Measurements from ENCODE around the gene OIT3. TPM values are rescaled to one million over a fixed set of nuclear protein-coding genes. Genes with fewer than 3 reads are reported as not detected.

OIT3 gene
- polyA plus RNA-seq, 1 donor from 2014 or later = not detected

DNA sequence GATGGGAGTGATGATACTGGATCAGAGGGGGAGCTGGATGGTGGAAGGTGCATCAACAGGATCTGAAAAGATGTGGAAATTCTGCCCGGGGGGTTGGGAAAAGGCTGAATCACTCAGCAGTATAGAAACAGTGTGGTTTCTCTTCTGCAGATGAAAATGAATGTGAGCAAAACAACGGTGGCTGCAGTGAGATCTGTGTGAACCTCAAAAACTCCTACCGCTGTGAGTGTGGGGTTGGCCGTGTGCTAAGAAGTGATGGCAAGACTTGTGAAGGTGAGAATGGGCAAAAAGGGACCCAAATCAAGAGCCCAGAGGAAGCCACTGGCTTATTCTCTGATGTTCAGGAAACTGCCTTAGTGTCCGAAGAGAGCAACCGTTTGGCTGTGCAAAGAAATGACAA lies 12.9 kb downstream of the OIT3 start:
- Histone ChIP-seq H3K27ac (ENCODE audit: low read length) (no peak overlapping the region), H3F3A (ENCODE audit: insufficient read depth, low read length, poor library complexity, severe bottlenecking) (no peaks in the 10 kb centered on the region), H3K4me3 (ENCODE audit: low read length) (no peak overlapping the region), H3K9me3 (ENCODE audit: low read length) (no peaks in the 10 kb centered on the region), H3K36me3 (ENCODE audit: insufficient read depth, low read length) (no peaks in the 10 kb centered on the region), H3K79me2 (replicated peaks; ENCODE audit: insufficient read depth, low read length) (no peaks in the 10 kb centered on the region), H3K9ac (ENCODE audit: low read length) (no peak overlapping the region), H4K20me1 (ENCODE audit: insufficient read depth) (no peaks in the 10 kb centered on the region), H3K9me2 (ENCODE audit: insufficient read depth, low read length) (no peaks in the 10 kb centered on the region), H3K4me2 (ENCODE audit: low read length) (no peak overlapping the region), H2AFZ (ENCODE audit: low read depth, low read length) (no peak overlapping the region), H3K27me3 (ENCODE audit: insufficient read depth, low read depth, low read length) (no peaks in the 10 kb centered on the region)
- TF ChIP-seq TAF1 (IDR thresholded peaks at IDR 0.05; ENCODE audit: low read depth) (no peak), EP300 (conservative IDR thresholded peaks at IDR 0.05; ENCODE audit: poor library complexity, severe bottlenecking) (no peak), EZH2 (IDR thresholded peaks at IDR 0.05; ENCODE audit: borderline replicate concordance, insufficient read depth, low read length, poor library complexity, severe bottlenecking) (no peak), SMC3 (conservative IDR thresholded peaks at IDR 0.05; ENCODE audit: poor library complexity) (no peak), MXI1 (conservative IDR thresholded peaks at IDR 0.05; ENCODE audit: poor library complexity, severe bottlenecking) (no peak), RAD21 (conservative IDR thresholded peaks at IDR 0.05) (no peak), POLR2AphosphoS5 (IDR thresholded peaks at IDR 0.05) (no peak)
- TF ChIP-seq, protein P1, sequence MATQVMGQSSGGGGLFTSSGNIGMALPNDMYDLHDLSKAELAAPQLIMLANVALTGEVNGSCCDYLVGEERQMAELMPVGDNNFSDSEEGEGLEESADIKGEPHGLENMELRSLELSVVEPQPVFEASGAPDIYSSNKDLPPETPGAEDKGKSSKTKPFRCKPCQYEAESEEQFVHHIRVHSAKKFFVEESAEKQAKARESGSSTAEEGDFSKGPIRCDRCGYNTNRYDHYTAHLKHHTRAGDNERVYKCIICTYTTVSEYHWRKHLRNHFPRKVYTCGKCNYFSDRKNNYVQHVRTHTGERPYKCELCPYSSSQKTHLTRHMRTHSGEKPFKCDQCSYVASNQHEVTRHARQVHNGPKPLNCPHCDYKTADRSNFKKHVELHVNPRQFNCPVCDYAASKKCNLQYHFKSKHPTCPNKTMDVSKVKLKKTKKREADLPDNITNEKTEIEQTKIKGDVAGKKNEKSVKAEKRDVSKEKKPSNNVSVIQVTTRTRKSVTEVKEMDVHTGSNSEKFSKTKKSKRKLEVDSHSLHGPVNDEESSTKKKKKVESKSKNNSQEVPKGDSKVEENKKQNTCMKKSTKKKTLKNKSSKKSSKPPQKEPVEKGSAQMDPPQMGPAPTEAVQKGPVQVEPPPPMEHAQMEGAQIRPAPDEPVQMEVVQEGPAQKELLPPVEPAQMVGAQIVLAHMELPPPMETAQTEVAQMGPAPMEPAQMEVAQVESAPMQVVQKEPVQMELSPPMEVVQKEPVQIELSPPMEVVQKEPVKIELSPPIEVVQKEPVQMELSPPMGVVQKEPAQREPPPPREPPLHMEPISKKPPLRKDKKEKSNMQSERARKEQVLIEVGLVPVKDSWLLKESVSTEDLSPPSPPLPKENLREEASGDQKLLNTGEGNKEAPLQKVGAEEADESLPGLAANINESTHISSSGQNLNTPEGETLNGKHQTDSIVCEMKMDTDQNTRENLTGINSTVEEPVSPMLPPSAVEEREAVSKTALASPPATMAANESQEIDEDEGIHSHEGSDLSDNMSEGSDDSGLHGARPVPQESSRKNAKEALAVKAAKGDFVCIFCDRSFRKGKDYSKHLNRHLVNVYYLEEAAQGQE (IDR thresholded peaks at IDR 0.05; ENCODE audit: borderline replicate concordance) = no peak
- TF ChIP-seq, protein P2, sequence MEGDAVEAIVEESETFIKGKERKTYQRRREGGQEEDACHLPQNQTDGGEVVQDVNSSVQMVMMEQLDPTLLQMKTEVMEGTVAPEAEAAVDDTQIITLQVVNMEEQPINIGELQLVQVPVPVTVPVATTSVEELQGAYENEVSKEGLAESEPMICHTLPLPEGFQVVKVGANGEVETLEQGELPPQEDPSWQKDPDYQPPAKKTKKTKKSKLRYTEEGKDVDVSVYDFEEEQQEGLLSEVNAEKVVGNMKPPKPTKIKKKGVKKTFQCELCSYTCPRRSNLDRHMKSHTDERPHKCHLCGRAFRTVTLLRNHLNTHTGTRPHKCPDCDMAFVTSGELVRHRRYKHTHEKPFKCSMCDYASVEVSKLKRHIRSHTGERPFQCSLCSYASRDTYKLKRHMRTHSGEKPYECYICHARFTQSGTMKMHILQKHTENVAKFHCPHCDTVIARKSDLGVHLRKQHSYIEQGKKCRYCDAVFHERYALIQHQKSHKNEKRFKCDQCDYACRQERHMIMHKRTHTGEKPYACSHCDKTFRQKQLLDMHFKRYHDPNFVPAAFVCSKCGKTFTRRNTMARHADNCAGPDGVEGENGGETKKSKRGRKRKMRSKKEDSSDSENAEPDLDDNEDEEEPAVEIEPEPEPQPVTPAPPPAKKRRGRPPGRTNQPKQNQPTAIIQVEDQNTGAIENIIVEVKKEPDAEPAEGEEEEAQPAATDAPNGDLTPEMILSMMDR (IDR thresholded peaks at IDR 0.05; ENCODE audit: poor library complexity, severe bottlenecking) = no peak

DNA sequence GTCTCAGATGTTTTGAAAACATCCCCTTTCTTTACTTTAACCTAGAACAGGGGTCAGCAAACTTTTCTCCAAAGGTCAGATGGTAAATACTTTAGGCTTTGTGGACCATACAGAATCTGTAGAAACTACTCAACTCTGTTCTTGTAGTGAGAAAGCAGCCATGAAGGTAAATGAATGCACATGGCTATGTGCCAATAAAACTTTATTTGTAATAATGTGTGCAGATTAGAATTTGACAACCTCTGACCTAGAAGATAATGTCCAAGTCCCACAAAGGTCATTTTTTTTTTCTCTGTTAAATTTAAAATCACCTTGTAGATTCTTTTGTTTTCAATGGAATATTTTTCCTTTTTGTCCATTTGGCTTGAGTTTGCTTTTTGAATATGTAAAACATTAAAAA lies 17.2 kb downstream of the OIT3 start:
- no peak overlapping the region for H3K4me2 ChIP-seq (ENCODE audit: low read length)
- H4K20me1 ChIP-seq (ENCODE audit: insufficient read depth) = no peaks in the 10 kb centered on the region
- H3K27ac ChIP-seq (ENCODE audit: low read length) = no peak overlapping the region
- TF ChIP-seq POLR2AphosphoS5 (IDR thresholded peaks at IDR 0.05) (no peak), SMC3 (conservative IDR thresholded peaks at IDR 0.05; ENCODE audit: poor library complexity) (no peak), MXI1 (conservative IDR thresholded peaks at IDR 0.05; ENCODE audit: poor library complexity, severe bottlenecking) (no peak), TAF1 (IDR thresholded peaks at IDR 0.05; ENCODE audit: low read depth) (no peak), EP300 (conservative IDR thresholded peaks at IDR 0.05; ENCODE audit: poor library complexity, severe bottlenecking) (no peak)
- TF ChIP-seq, protein P1 (IDR thresholded peaks at IDR 0.05; ENCODE audit: borderline replicate concordance) = no peak
- H2AFZ ChIP-seq (ENCODE audit: low read depth, low read length) = no peak overlapping the region
- H3K79me2 ChIP-seq (replicated peaks; ENCODE audit: insufficient read depth, low read length) = no peaks in the 10 kb centered on the region
- H3K27me3 ChIP-seq (ENCODE audit: insufficient read depth, low read depth, low read length) = no peaks in the 10 kb centered on the region
- H3K36me3 ChIP-seq (ENCODE audit: insufficient read depth, low read length) = no peaks in the 10 kb centered on the region
- no peaks in the 10 kb centered on the region for H3K9me3 ChIP-seq (ENCODE audit: low read length)
- H3F3A ChIP-seq (ENCODE audit: insufficient read depth, low read length, poor library complexity, severe bottlenecking) = no peaks in the 10 kb centered on the region
- no peaks in the 10 kb centered on the region for H3K9me2 ChIP-seq (ENCODE audit: insufficient read depth, low read length)
- H3K4me3 ChIP-seq (ENCODE audit: low read length) = no peak overlapping the region
- no peak overlapping the region for H3K9ac ChIP-seq (ENCODE audit: low read length)
